SU-DHL-6 (cell line): ENCODE measurements around the gene GNB1L.

Experiments used
- CTCF ChIP-seq: fragments of 200-600 bp; sonication (generic); IDR thresholded peaks from one replicate; pipeline ENCODE4 v1.5.1; 2017; ENCODE audit warnings: antibody characterized with exemption, mild to moderate bottlenecking, low read length, moderate library complexity; ENCODE audit not compliant: insufficient read depth, poor library complexity, severe bottlenecking
- EZH2phosphoT487 ChIP-seq: fragments of 200-600 bp; sonication (generic), shearing (Covaris generic); conservative IDR thresholded peaks from 2 replicates; pipeline ENCODE4 v1.6.1; 2018; ENCODE audit warnings: mild to moderate bottlenecking, antibody characterized with exemption, low read length, moderate library complexity, mixed read lengths

DNA sequence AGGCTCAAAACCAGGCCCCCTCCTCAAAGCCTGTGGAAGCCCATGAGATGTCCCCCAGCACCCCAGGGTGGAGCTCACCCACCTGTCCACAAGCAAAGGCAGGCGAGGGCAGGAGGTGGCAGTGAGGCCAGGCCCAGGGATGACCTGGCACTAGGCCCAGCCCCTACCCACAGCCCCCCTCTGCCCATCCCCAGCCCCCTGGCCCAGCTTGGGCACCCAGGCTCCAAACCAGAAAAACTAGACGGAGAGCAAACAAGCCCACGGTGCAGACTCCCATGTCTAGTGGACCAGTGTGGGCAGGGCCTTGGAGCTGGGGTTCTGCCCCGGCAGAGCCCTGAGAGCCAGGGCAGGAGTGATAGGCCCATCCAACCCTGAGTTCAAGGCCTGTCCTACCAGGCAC, 111.0 kb downstream of the GNB1L start:
- TF ChIP-seq CTCF (no peak), EZH2phosphoT487 (no peak)
